SU-DHL-6 (cell line): ENCODE data around the gene CACUL1.
"Not testable (repeated sequence)": the region's sequence is repeated elsewhere in the genome, so short reads cannot be mapped to it uniquely, and the experiment has no call there.

Experiments used
- CTCF ChIP-seq: fragments of 200-600 bp; sonication (generic); IDR thresholded peaks from one replicate; pipeline ENCODE4 v1.5.1; 2017; ENCODE audit warnings: antibody characterized with exemption, mild to moderate bottlenecking, low read length, moderate library complexity; ENCODE audit not compliant: insufficient read depth, poor library complexity, severe bottlenecking
- EZH2phosphoT487 ChIP-seq: fragments of 200-600 bp; sonication (generic), shearing (Covaris generic); conservative IDR thresholded peaks from 2 replicates; pipeline ENCODE4 v1.6.1; 2018; ENCODE audit warnings: mild to moderate bottlenecking, antibody characterized with exemption, low read length, moderate library complexity, mixed read lengths

DNA sequence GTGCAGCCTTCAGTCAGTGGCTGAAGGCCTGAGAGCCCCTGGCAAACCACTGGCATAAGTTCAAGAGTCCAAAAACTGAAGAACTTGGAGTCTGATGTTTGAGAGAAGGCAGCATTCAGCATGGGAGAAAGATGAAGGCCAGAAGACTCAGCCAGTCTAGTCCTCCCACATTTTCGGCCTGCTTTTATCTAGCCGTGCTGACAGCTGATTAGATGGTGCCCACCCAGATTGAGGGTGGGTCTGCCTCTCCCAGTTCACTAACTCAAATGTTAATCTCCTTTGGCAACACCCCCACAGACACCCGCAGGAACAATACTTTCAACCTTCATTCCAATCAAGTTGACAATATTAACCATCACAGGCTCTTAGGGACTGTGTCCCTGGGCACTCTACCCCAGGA lies 83.5 kb downstream of the CACUL1 start:
- TF ChIP-seq CTCF, EZH2phosphoT487: not testable (repeated sequence)
